IMR-90 (cell line): ENCODE results near the gene TBCK. TPM values are rescaled to one million over a fixed set of nuclear protein-coding genes. Genes with fewer than 3 reads are reported as not detected.

Experiments used
- ATAC-seq: fragments of 200-7000 bp; cut with Tn5 transposase; 2 replicates; pipeline ENCODE4 v1.9.1; 2020; ENCODE audit warnings: low read depth, mild to moderate bottlenecking, moderate library complexity
- BruUV-seq: library from RNA; stranded (reverse); fragments of 400-500 nt; replicated peaks from 2 replicates; lab custom pipeline; 2021; lab: Mats Ljungman, UMichigan
- CTCF ChIA-PET: fragments of 300-600 bp; formaldehyde crosslinking; extraction: SDS; loops from one replicate; lab custom pipeline; 2021; ENCODE audit warnings: antibody characterized with exemption; lab: Yijun Ruan, JAX
- POLR2A ChIA-PET: fragments of 300-600 bp; sonication (Branson Sonifier 250); formaldehyde crosslinking; loops from one replicate; lab custom pipeline; 2022; ENCODE audit warnings: antibody characterized with exemption; ENCODE audit not compliant: unreplicated experiment; lab: Charles Lee
- DNase-seq: peaks from one replicate; pipeline ENCODE4 v3.0.0; 2013
- H2AFZ ChIP-seq: replicated peaks from 2 replicates; pipeline ENCODE3; 2013; ENCODE audit warnings: low read length, mild to moderate bottlenecking; ENCODE audit not compliant: poor library complexity
- H2AK5ac ChIP-seq: 2 replicates; pipeline ENCODE4 v1.6.1; 2013; ENCODE audit warnings: low read depth, low read length, inconsistent platforms
- H2AK9ac ChIP-seq: replicated peaks from 2 replicates; pipeline ENCODE3; 2013; ENCODE audit warnings: mild to moderate bottlenecking, low read depth, low read length, moderate library complexity; ENCODE audit not compliant: poor library complexity
- H2BK120ac ChIP-seq: 2 replicates; pipeline ENCODE4 v1.6.1; 2013; ENCODE audit warnings: low read depth, low read length, inconsistent platforms
- H2BK15ac ChIP-seq: 3 replicates; pipeline ENCODE4 v1.6.1; 2013; ENCODE audit warnings: low read depth, low read length, inconsistent platforms
- H2BK20ac ChIP-seq: 2 replicates; pipeline ENCODE4 v1.6.1; 2013; ENCODE audit warnings: low read depth, mild to moderate bottlenecking, inconsistent platforms, low read length, moderate library complexity
- H2BK5ac ChIP-seq: 2 replicates; pipeline ENCODE4 v1.6.1; 2013; ENCODE audit warnings: mild to moderate bottlenecking, low read depth, low read length, inconsistent platforms; ENCODE audit not compliant: poor library complexity, severe bottlenecking
- H3K14ac ChIP-seq: replicated peaks from 2 replicates; pipeline ENCODE4 v1.6.1; 2013; ENCODE audit warnings: low read depth, low read length, inconsistent platforms
- H3K18ac ChIP-seq: 2 replicates; pipeline ENCODE4 v1.6.1; 2013; ENCODE audit warnings: low read depth, low read length, control low read depth
- H3K23ac ChIP-seq: 2 replicates; pipeline ENCODE4 v1.6.1; 2013; ENCODE audit warnings: low read depth, low read length, inconsistent platforms
- H3K27ac ChIP-seq: 2 replicates; pipeline ENCODE4 v1.5.1; 2013; ENCODE audit warnings: mild to moderate bottlenecking, control low read depth, low read length; ENCODE audit not compliant: insufficient read depth
- H3K27me3 ChIP-seq: 2 replicates; pipeline ENCODE4 v1.6.1; 2013; ENCODE audit warnings: low read length; ENCODE audit not compliant: control insufficient read depth, insufficient read depth
- H3K36me3 ChIP-seq: 2 replicates; pipeline ENCODE4 v1.6.1; 2013; ENCODE audit warnings: low read length, mixed read lengths; ENCODE audit not compliant: control insufficient read depth, insufficient read depth
- H3K4ac ChIP-seq: 2 replicates; pipeline ENCODE4 v1.6.1; 2013; ENCODE audit warnings: low read depth, low read length, inconsistent platforms
- H3K4me1 ChIP-seq: 2 replicates; pipeline ENCODE4 v1.6.1; 2013; ENCODE audit warnings: low read length, mixed read lengths; ENCODE audit not compliant: control insufficient read depth, insufficient read depth
- H3K4me2 ChIP-seq: 2 replicates; pipeline ENCODE4 v1.6.1; 2013; ENCODE audit warnings: low read depth, mild to moderate bottlenecking, control low read depth, low read length, moderate library complexity
- H3K4me3 ChIP-seq: 2 replicates; pipeline ENCODE4 v1.5.1; 2013; ENCODE audit warnings: low read depth, mild to moderate bottlenecking, control low read depth, low read length, moderate library complexity; ENCODE audit not compliant: insufficient read depth
- H3K56ac ChIP-seq: 2 replicates; pipeline ENCODE4 v1.6.1; 2013; ENCODE audit warnings: low read length, inconsistent platforms; ENCODE audit not compliant: insufficient read depth; ENCODE audit errors: extremely low read depth
- H3K79me1 ChIP-seq, 2 experiments: 2 replicates each; pipeline ENCODE4 v1.6.1; 2013; ENCODE audit warnings: low read length in 2 of 2, inconsistent platforms in 1 of 2, low read depth in 1 of 2
- H3K9ac ChIP-seq: 2 replicates; pipeline ENCODE4 v1.6.1; 2013; ENCODE audit warnings: low read depth, low read length, control low read depth
- H3K9me1 ChIP-seq: 2 replicates; pipeline ENCODE4 v1.6.1; 2013; ENCODE audit warnings: low read length, inconsistent platforms; ENCODE audit not compliant: insufficient read depth
- H3K9me3 ChIP-seq: 2 replicates; pipeline ENCODE4 v1.6.1; 2013; ENCODE audit warnings: low read length; ENCODE audit not compliant: control insufficient read depth, insufficient read depth
- H4K20me1 ChIP-seq: 2 replicates; pipeline ENCODE4 v1.6.1; 2013; ENCODE audit warnings: low read length, inconsistent platforms; ENCODE audit not compliant: insufficient read depth
- H4K5ac ChIP-seq: 2 replicates; pipeline ENCODE4 v1.6.1; 2013; ENCODE audit warnings: mild to moderate bottlenecking, low read depth, low read length, control low read depth
- H4K8ac ChIP-seq, 2 experiments: 2 replicates each; pipeline ENCODE4 v1.6.1; 2013; ENCODE audit warnings: low read depth in 2 of 2, low read length in 2 of 2, control low read depth in 1 of 2, inconsistent platforms in 1 of 2
- H4K91ac ChIP-seq: 2 replicates; pipeline ENCODE4 v1.6.1; 2013; ENCODE audit warnings: low read depth, low read length, inconsistent platforms; ENCODE audit not compliant: insufficient read depth
- BHLHE40 ChIP-seq: fragments of 150-350 bp; IDR thresholded peaks from 2 replicates; pipeline ENCODE4 v1.6.1; 2016; ENCODE audit warnings: mild to moderate bottlenecking, low read depth, low read length
- CEBPB ChIP-seq: IDR thresholded peaks from 2 replicates; pipeline ENCODE4 v1.6.1; 2012; ENCODE audit warnings: low read depth, low read length, improper control_type of control experiment
- CHD1 ChIP-seq: IDR thresholded peaks from 2 replicates; pipeline ENCODE4 v1.6.1; 2012; ENCODE audit warnings: low read depth, low read length, improper control_type of control experiment
- FOS ChIP-seq: fragments of 150-350 bp; IDR thresholded peaks from 2 replicates; pipeline ENCODE4 v1.6.1; 2016; ENCODE audit warnings: low read depth, low read length
- MAFK ChIP-seq: IDR thresholded peaks from 2 replicates; pipeline ENCODE4 v1.6.1; 2012; ENCODE audit warnings: low read depth, low read length, improper control_type of control experiment
- MAZ ChIP-seq: IDR thresholded peaks from 2 replicates; pipeline ENCODE4 v1.6.1; 2012; ENCODE audit warnings: low read depth, mild to moderate bottlenecking, low read length, improper control_type of control experiment, moderate library complexity, borderline replicate concordance
- MXI1 ChIP-seq: IDR thresholded peaks from 2 replicates; pipeline ENCODE4 v1.6.1; 2012; ENCODE audit warnings: low read depth, mild to moderate bottlenecking, low read length, moderate library complexity, borderline replicate concordance
- NFE2L2 ChIP-seq: fragments of 150-350 bp; IDR thresholded peaks from 2 replicates; pipeline ENCODE4 v1.6.1; 2016; ENCODE audit warnings: low read depth, mild to moderate bottlenecking, low read length
- POLR2A ChIP-seq: IDR thresholded peaks from 2 replicates; pipeline ENCODE4 v1.6.1; 2012; ENCODE audit warnings: mild to moderate bottlenecking, low read depth, low read length
- RAD21 ChIP-seq: IDR thresholded peaks from 2 replicates; pipeline ENCODE4 v1.6.1; 2012; ENCODE audit warnings: low read length, improper control_type of control experiment
- RCOR1 ChIP-seq: IDR thresholded peaks from 2 replicates; pipeline ENCODE4 v1.6.1; 2012; ENCODE audit warnings: mild to moderate bottlenecking, low read length, improper control_type of control experiment; ENCODE audit not compliant: insufficient replicate concordance
- RFX5 ChIP-seq: IDR thresholded peaks from 2 replicates; pipeline ENCODE4 v1.8.0; 2012; ENCODE audit warnings: low read depth, mild to moderate bottlenecking, low read length, moderate library complexity
- SMC3 ChIP-seq: fragments of 150-350 bp; IDR thresholded peaks from 2 replicates; pipeline ENCODE4 v1.6.1; 2016; ENCODE audit warnings: low read depth, mild to moderate bottlenecking, antibody characterized with exemption, low read length, moderate library complexity
- USF2 ChIP-seq: fragments of 150-350 bp; IDR thresholded peaks from 2 replicates; pipeline ENCODE4 v1.6.1; 2017; ENCODE audit warnings: mild to moderate bottlenecking, antibody characterized with exemption, low read length, low read depth
- WGBS, 2 experiments: methylation state at CpG; one replicate each; pipeline versions ENCODE4 v1.1.5 to v1.1.7; 2013; ENCODE audit warnings: missing lambda C conversion rate in 2 of 2; ENCODE audit not compliant: insufficient read length in 1 of 2; ENCODE audit errors: extremely low coverage in 2 of 2; 5-methylcytosine and 5-hydroxymethylcytosine counted together
- dilution Hi-C: fragments of 300-500 bp; cut with HindIII; formaldehyde crosslinking; loops from one replicate; pipeline ENCODE4 v1.14.3; 2018; ENCODE audit warnings: low sequenced_read_pairs; ENCODE audit not compliant: unreplicated experiment
- in situ Hi-C: fragments of 300-500 bp; cut with MboI; formaldehyde crosslinking; loops from 3 replicates; pipeline ENCODE4 v1.14.3; 2019; ENCODE audit warnings: low sequenced_read_pairs, inconsistent platforms, mixed read lengths
- intact Hi-C: fragments of 100-400 bp; cut with micrococcal nuclease; formaldehyde crosslinking; loops from 2 replicates; pipeline ENCODE4 v1.10.0; 2022
- polyA plus RNA-seq, 3 experiments: library from polyadenylated mRNA; depleted of rRNA; stranded (reverse); fragments of >200 nt; gene quantifications; 2 replicates each; pipeline ENCODE4 v1.2.3, GENCODE V29; 2012; ENCODE audit warnings: low replicate concordance in 1 of 3
- total RNA-seq: library from RNA; depleted of rRNA; stranded (reverse); fragments of >200 nt; gene quantifications from 2 replicates; pipeline ENCODE4 v1.2.3, GENCODE V29; 2012
- TF ChIP-seq, protein P1 (sequence below): conservative IDR thresholded peaks from 2 replicates; pipeline ENCODE4 v1.5.1; 2012; ENCODE audit warnings: mild to moderate bottlenecking, low read depth, low read length, improper control_type of control experiment
- TF ChIP-seq, protein P2 (sequence below): fragments of 150-350 bp; IDR thresholded peaks from 2 replicates; pipeline ENCODE4 v1.6.1; 2016; ENCODE audit warnings: low read depth, mild to moderate bottlenecking, low read length, moderate library complexity, borderline replicate concordance

The TBCK gene
- total and polyA plus RNA-seq, 2 of the 4 experiments (the other 2 are of a cell fraction), result 10.7 to 29.9 TPM

GRCh38 chr4:106277140-106277675, 38.8 kb downstream of the TBCK start:
- H4K91ac ChIP-seq, result no peak overlapping the region
- no peak overlapping the region for H2AK9ac ChIP-seq
- H3K4ac ChIP-seq, result no peak overlapping the region
- no TSS peak for BruUV-seq
- H3K79me1 ChIP-seq, result peaks cover 5% of the 10 kb centered on the region in 2 experiments; a peak in 2 of 4 replicates
- H3K23ac ChIP-seq, result no peak overlapping the region
- no peak overlapping the region for H3K4me3 ChIP-seq
- H2AFZ ChIP-seq, result no peak overlapping the region
- no peak overlapping the region for H2BK5ac ChIP-seq
- H3K36me3 ChIP-seq, result peaks cover 5% of the 10 kb centered on the region; the same call in 1 of the 2 replicates
- H3K18ac ChIP-seq, result no peak overlapping the region
- H3K56ac ChIP-seq, result no peak overlapping the region
- H3K9me1 ChIP-seq, result no peaks in the 10 kb centered on the region
- H3K4me1 ChIP-seq, result peaks cover 2% of the 10 kb centered on the region; the same call in 1 of the 2 replicates
- no CpG with 5 or more reads among the region's 1 CpG for WGBS, 2 experiments
- no peak overlapping the region for H2BK15ac ChIP-seq
- no peak overlapping the region for H2AK5ac ChIP-seq
- H4K8ac ChIP-seq, result no peak overlapping the region
- no peaks in the 10 kb centered on the region for H3K27me3 ChIP-seq
- POLR2A ChIA-PET, result no interaction called here
- TF ChIP-seq CHD1, result no peak
- TF ChIP-seq, protein P1, sequence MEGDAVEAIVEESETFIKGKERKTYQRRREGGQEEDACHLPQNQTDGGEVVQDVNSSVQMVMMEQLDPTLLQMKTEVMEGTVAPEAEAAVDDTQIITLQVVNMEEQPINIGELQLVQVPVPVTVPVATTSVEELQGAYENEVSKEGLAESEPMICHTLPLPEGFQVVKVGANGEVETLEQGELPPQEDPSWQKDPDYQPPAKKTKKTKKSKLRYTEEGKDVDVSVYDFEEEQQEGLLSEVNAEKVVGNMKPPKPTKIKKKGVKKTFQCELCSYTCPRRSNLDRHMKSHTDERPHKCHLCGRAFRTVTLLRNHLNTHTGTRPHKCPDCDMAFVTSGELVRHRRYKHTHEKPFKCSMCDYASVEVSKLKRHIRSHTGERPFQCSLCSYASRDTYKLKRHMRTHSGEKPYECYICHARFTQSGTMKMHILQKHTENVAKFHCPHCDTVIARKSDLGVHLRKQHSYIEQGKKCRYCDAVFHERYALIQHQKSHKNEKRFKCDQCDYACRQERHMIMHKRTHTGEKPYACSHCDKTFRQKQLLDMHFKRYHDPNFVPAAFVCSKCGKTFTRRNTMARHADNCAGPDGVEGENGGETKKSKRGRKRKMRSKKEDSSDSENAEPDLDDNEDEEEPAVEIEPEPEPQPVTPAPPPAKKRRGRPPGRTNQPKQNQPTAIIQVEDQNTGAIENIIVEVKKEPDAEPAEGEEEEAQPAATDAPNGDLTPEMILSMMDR, result no peak
- TF ChIP-seq, protein P2, sequence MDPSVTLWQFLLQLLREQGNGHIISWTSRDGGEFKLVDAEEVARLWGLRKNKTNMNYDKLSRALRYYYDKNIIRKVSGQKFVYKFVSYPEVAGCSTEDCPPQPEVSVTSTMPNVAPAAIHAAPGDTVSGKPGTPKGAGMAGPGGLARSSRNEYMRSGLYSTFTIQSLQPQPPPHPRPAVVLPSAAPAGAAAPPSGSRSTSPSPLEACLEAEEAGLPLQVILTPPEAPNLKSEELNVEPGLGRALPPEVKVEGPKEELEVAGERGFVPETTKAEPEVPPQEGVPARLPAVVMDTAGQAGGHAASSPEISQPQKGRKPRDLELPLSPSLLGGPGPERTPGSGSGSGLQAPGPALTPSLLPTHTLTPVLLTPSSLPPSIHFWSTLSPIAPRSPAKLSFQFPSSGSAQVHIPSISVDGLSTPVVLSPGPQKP, result no peak
- no peak for TF ChIP-seq RFX5
- TF ChIP-seq POLR2A, result no peak
- no peak for TF ChIP-seq CEBPB
- no peak for TF ChIP-seq FOS
- TF ChIP-seq MAZ, result no peak
- no peak for TF ChIP-seq RCOR1
- no peak for TF ChIP-seq NFE2L2
- no peak for TF ChIP-seq BHLHE40
- TF ChIP-seq USF2, result no peak
- TF ChIP-seq MXI1, result no peak
- no peak for TF ChIP-seq RAD21
- no peak for TF ChIP-seq SMC3
- TF ChIP-seq MAFK, result no peak
- H3K4me2 ChIP-seq, result no peak overlapping the region
- intact Hi-C loops (loop anchor here (5.0 kb wide), 1 partner anchor 85 kb away; no protein-coding TSS in a partner anchor), dilution Hi-C loops (no loop called here), in situ Hi-C loops (no loop called here)
- H3K9ac ChIP-seq, result no peak overlapping the region
- CTCF ChIA-PET, result no interaction called here
- ATAC-seq, result no peak
- H3K14ac ChIP-seq, result no peak overlapping the region
- peak; percentile 2 for DNase-seq
- no peaks in the 10 kb centered on the region for H3K9me3 ChIP-seq
- H4K20me1 ChIP-seq, result no peaks in the 10 kb centered on the region
- H4K5ac ChIP-seq, result no peak overlapping the region
- no peak overlapping the region for H3K27ac ChIP-seq
- H2BK20ac ChIP-seq, result no peak overlapping the region
- H2BK120ac ChIP-seq, result no peak overlapping the region
